Mononuclear cell (primary cell): Measurements from ENCODE around the gene IMMP2L. TPM values are rescaled to one million over a fixed set of nuclear protein-coding genes. Genes with fewer than 3 reads are reported as not detected.

Source experiments
- H3K27me3 ChIP-seq: 2 replicates; pipeline ENCODE4 v1.6.0; 2011; ENCODE audit warnings: low read length, control low read depth; ENCODE audit not compliant: insufficient read depth
- H3K4me1 ChIP-seq: 2 replicates; pipeline ENCODE4 v1.5.1; 2011; ENCODE audit warnings: mild to moderate bottlenecking, low read length, control low read depth; ENCODE audit not compliant: insufficient read depth
- H3K4me3 ChIP-seq: 2 replicates; pipeline ENCODE4 v1.5.1; 2011; ENCODE audit warnings: mild to moderate bottlenecking, low read length, moderate library complexity
- H3K9me3 ChIP-seq: 2 replicates; pipeline ENCODE4 v1.5.1; 2011; ENCODE audit warnings: low read depth, mild to moderate bottlenecking, control low read depth, low read length
- total RNA-seq: library from RNA; depleted of rRNA; stranded (reverse); fragments of >200 nt; gene quantifications from one replicate; pipeline ENCODE4 v1.2.3, GENCODE V29; 2012

The IMMP2L gene
- total RNA-seq, 1 donor = 14.6 TPM

GRCh38 chr7:111027396-111027795, 534.9 kb downstream of the IMMP2L start:
- no peaks in the 10 kb centered on the region for H3K27me3 ChIP-seq
- no peak overlapping the region for H3K4me3 ChIP-seq
- peaks cover 14% of the 10 kb centered on the region for H3K4me1 ChIP-seq
- H3K9me3 ChIP-seq = no peaks in the 10 kb centered on the region

- H3K4me1 ChIP-seq = peaks cover 14% of the 10 kb centered on the region
- no peaks in the 10 kb centered on the region for H3K27me3 ChIP-seq
- H3K4me3 ChIP-seq = no peak overlapping the region
- H3K9me3 ChIP-seq = no peaks in the 10 kb centered on the region
Measured at GRCh38 chr7:111026806-111027205, 535.5 kb downstream of the IMMP2L start.

- Histone ChIP-seq H3K27me3 (no peaks in the 10 kb centered on the region), H3K4me1 (peaks cover 14% of the 10 kb centered on the region), H3K9me3 (no peaks in the 10 kb centered on the region), H3K4me3 (no peak overlapping the region)
Measured at GRCh38 chr7:111026343-111026742, 535.9 kb downstream of the IMMP2L start.

- Histone ChIP-seq H3K4me1 (peaks cover 14% of the 10 kb centered on the region), H3K9me3 (no peaks in the 10 kb centered on the region), H3K4me3 (no peak overlapping the region), H3K27me3 (no peaks in the 10 kb centered on the region)
Measured at GRCh38 chr7:111025006-111025405, 537.3 kb downstream of the IMMP2L start.

GRCh38 chr7:111018960-111019736, 543.1 kb downstream of the IMMP2L start:
- Histone ChIP-seq H3K4me3 (no peak overlapping the region), H3K4me1 (peaks cover 8% of the 10 kb centered on the region), H3K27me3 (no peaks in the 10 kb centered on the region), H3K9me3 (no peaks in the 10 kb centered on the region)

GRCh38 chr7:111018447-111018846, 543.8 kb downstream of the IMMP2L start:
- Histone ChIP-seq H3K4me1 (peaks cover 12% of the 10 kb centered on the region), H3K4me3 (no peak overlapping the region), H3K27me3 (no peaks in the 10 kb centered on the region), H3K9me3 (no peaks in the 10 kb centered on the region)

GRCh38 chr7:111014079-111014478, 548.2 kb downstream of the IMMP2L start:
- Histone ChIP-seq H3K9me3 (no peaks in the 10 kb centered on the region), H3K4me1 (peaks cover 17% of the 10 kb centered on the region), H3K4me3 (no peak overlapping the region), H3K27me3 (no peaks in the 10 kb centered on the region)

- Histone ChIP-seq H3K27me3 (no peaks in the 10 kb centered on the region), H3K4me1 (peaks cover 16% of the 10 kb centered on the region), H3K9me3 (no peaks in the 10 kb centered on the region), H3K4me3 (no peak overlapping the region)
Measured at GRCh38 chr7:111012799-111013675, 549.3 kb downstream of the IMMP2L start.

GRCh38 chr7:111012149-111012548, 550.1 kb downstream of the IMMP2L start:
- Histone ChIP-seq H3K4me3 (no peak overlapping the region), H3K27me3 (no peaks in the 10 kb centered on the region), H3K4me1 (peaks cover 16% of the 10 kb centered on the region), H3K9me3 (no peaks in the 10 kb centered on the region)

GRCh38 chr7:111011520-111011919, 550.8 kb downstream of the IMMP2L start:
- H3K4me3 ChIP-seq = no peak overlapping the region
- peaks cover 16% of the 10 kb centered on the region for H3K4me1 ChIP-seq
- H3K27me3 ChIP-seq = no peaks in the 10 kb centered on the region
- H3K9me3 ChIP-seq = no peaks in the 10 kb centered on the region

GRCh38 chr7:111010798-111011197, 551.5 kb downstream of the IMMP2L start:
- no peaks in the 10 kb centered on the region for H3K9me3 ChIP-seq
- H3K4me3 ChIP-seq = no peak overlapping the region
- peaks cover 16% of the 10 kb centered on the region for H3K4me1 ChIP-seq
- no peaks in the 10 kb centered on the region for H3K27me3 ChIP-seq

- no peaks in the 10 kb centered on the region for H3K9me3 ChIP-seq
- H3K27me3 ChIP-seq = no peaks in the 10 kb centered on the region
- peaks cover 16% of the 10 kb centered on the region for H3K4me1 ChIP-seq
- H3K4me3 ChIP-seq = no peak overlapping the region
Measured at GRCh38 chr7:111009526-111010040, 552.7 kb downstream of the IMMP2L start.

GRCh38 chr7:111006691-111007090, 555.6 kb downstream of the IMMP2L start:
- H3K4me3 ChIP-seq = no peak overlapping the region
- no peaks in the 10 kb centered on the region for H3K27me3 ChIP-seq
- H3K4me1 ChIP-seq = peaks cover under 1% of the 10 kb centered on the region
- H3K9me3 ChIP-seq = no peaks in the 10 kb centered on the region

- no peak overlapping the region for H3K4me3 ChIP-seq
- no peaks in the 10 kb centered on the region for H3K4me1 ChIP-seq
- no peaks in the 10 kb centered on the region for H3K9me3 ChIP-seq
- H3K27me3 ChIP-seq = no peaks in the 10 kb centered on the region
Measured at GRCh38 chr7:111006040-111006439, 556.3 kb downstream of the IMMP2L start.

- no peaks in the 10 kb centered on the region for H3K9me3 ChIP-seq
- no peaks in the 10 kb centered on the region for H3K4me1 ChIP-seq
- no peak overlapping the region for H3K4me3 ChIP-seq
- H3K27me3 ChIP-seq = no peaks in the 10 kb centered on the region
Measured at GRCh38 chr7:111005445-111005844, 556.8 kb downstream of the IMMP2L start.
